ENCODE measurements around the gene LGALS8.

- no peak for TF ChIP-seq CTCF (IDR thresholded peaks at IDR 0.05)
- TF ChIP-seq EZH2 (IDR thresholded peaks at IDR 0.05; ENCODE audit: borderline replicate concordance, insufficient read depth, low read depth, low read length, poor library complexity, severe bottlenecking) = no peak
These were observed 536 bp downstream of the LGALS8 start for GRCh38 chr1:236524142-236524894.
